Body of pancreas (tissue), 4 donors: Measurements from ENCODE around the gene ADCY9.

Experiments used
- POLR2A ChIP-seq, 3 donors: fragments of 450-650 bp; IDR thresholded peaks; one replicate each; pipeline ENCODE4 v1.6.1; 2016; ENCODE audit warnings: antibody characterized with exemption in 3 of 3, mild to moderate bottlenecking in 2 of 3
- TF ChIP-seq, protein P1 (sequence below), 7 experiments: fragments of 450-650 bp in 4 of 7; fragments of 200-600 bp in 3 of 7; sonication (generic) in 3 of 7; IDR thresholded peaks; one replicate each; pipeline ENCODE4 v1.5.1; 2016 to 2019; ENCODE audit warnings: antibody characterized with exemption in 7 of 7

DNA sequence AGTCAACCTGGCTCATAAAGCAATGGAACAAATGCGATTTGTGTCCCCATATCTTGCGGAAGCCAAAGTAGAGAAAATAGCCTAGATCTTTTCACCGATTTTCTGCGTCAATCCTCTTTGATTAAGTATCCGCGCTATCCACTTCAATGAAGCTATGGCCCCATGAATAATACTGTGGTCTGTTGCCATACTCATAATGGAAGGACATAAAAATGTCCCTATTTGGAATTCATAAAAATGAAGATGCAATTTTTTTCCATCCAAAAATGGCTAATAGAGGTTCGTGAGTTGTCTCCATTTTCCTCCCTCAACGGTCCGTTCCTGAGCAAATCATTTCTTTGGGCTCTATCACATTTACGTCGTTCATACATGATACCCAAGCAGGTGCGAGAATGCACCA lies 25.4 kb upstream of the ADCY9 start:
- no peak for TF ChIP-seq POLR2A (IDR thresholded peaks at IDR 0.05)
- TF ChIP-seq, protein P1, sequence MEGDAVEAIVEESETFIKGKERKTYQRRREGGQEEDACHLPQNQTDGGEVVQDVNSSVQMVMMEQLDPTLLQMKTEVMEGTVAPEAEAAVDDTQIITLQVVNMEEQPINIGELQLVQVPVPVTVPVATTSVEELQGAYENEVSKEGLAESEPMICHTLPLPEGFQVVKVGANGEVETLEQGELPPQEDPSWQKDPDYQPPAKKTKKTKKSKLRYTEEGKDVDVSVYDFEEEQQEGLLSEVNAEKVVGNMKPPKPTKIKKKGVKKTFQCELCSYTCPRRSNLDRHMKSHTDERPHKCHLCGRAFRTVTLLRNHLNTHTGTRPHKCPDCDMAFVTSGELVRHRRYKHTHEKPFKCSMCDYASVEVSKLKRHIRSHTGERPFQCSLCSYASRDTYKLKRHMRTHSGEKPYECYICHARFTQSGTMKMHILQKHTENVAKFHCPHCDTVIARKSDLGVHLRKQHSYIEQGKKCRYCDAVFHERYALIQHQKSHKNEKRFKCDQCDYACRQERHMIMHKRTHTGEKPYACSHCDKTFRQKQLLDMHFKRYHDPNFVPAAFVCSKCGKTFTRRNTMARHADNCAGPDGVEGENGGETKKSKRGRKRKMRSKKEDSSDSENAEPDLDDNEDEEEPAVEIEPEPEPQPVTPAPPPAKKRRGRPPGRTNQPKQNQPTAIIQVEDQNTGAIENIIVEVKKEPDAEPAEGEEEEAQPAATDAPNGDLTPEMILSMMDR (IDR thresholded peaks at IDR 0.05): no peak
